ENCODE data around the gene PPP1R12A. TPM values are rescaled to one million over a fixed set of nuclear protein-coding genes. Genes with fewer than 3 reads are reported as not detected.

Gene PPP1R12A
- polyA plus RNA-seq, 1 experiment: 52.4 TPM

GRCh38 chr12:79841878-79842265 is 93.0 kb downstream of the PPP1R12A start:
- DNase-seq (ENCODE audit: low read depth): no peak
- CTCF ChIA-PET: no interaction called here
- Histone ChIP-seq H3K27me3 (ENCODE audit: control insufficient read depth, insufficient read depth, low read length) (no peaks in the 10 kb centered on the region), H3K36me3 (ENCODE audit: control insufficient read depth, insufficient read depth, low read length) (peaks cover 6% of the 10 kb centered on the region), H3K4me3 (ENCODE audit: low read depth, low read length) (no peak overlapping the region)
- no peak for TF ChIP-seq CTCF (IDR thresholded peaks at IDR 0.05; ENCODE audit: insufficient read depth, low read depth, low read length)
- POLR2A ChIA-PET: no interaction called here

GRCh38 chr12:79841248-79841877 is 93.5 kb downstream of the PPP1R12A start:
- TF ChIP-seq CTCF (IDR thresholded peaks at IDR 0.05; ENCODE audit: insufficient read depth, low read depth, low read length): no peak
- ChIA-PET POLR2A (interaction anchor here (0.6 kb wide), 1 partner anchor 47 kb away, joined by 4 read pairs; no protein-coding TSS in a partner anchor), CTCF (no interaction called here)
- H3K4me3 ChIP-seq (ENCODE audit: low read depth, low read length): no peak overlapping the region
- peaks cover 6% of the 10 kb centered on the region for H3K36me3 ChIP-seq (ENCODE audit: control insufficient read depth, insufficient read depth, low read length)
- DNase-seq (ENCODE audit: low read depth): no peak
- no peaks in the 10 kb centered on the region for H3K27me3 ChIP-seq (ENCODE audit: control insufficient read depth, insufficient read depth, low read length)

- no peak for TF ChIP-seq CTCF (IDR thresholded peaks at IDR 0.05; ENCODE audit: insufficient read depth, low read depth, low read length)
- H3K36me3 ChIP-seq (ENCODE audit: control insufficient read depth, insufficient read depth, low read length): peaks cover 6% of the 10 kb centered on the region
- CTCF ChIA-PET: no interaction called here
- POLR2A ChIA-PET: no interaction called here
- H3K27me3 ChIP-seq (ENCODE audit: control insufficient read depth, insufficient read depth, low read length): no peaks in the 10 kb centered on the region
- no peak overlapping the region for H3K4me3 ChIP-seq (ENCODE audit: low read depth, low read length)
- no peak for DNase-seq (ENCODE audit: low read depth)
Observed at GRCh38 chr12:79838359-79838758, 96.5 kb downstream of the PPP1R12A start.

GRCh38 chr12:79837575-79837974 is 97.3 kb downstream of the PPP1R12A start:
- POLR2A ChIA-PET: no interaction called here
- H3K36me3 ChIP-seq (ENCODE audit: control insufficient read depth, insufficient read depth, low read length): peaks cover 6% of the 10 kb centered on the region
- H3K4me3 ChIP-seq (ENCODE audit: low read depth, low read length): no peak overlapping the region
- DNase-seq (ENCODE audit: low read depth): no peak
- CTCF ChIA-PET: no interaction called here
- TF ChIP-seq CTCF (IDR thresholded peaks at IDR 0.05; ENCODE audit: insufficient read depth, low read depth, low read length): no peak
- H3K27me3 ChIP-seq (ENCODE audit: control insufficient read depth, insufficient read depth, low read length): no peaks in the 10 kb centered on the region

GRCh38 chr12:79835377-79835843 is 99.5 kb downstream of the PPP1R12A start:
- TF ChIP-seq CTCF (IDR thresholded peaks at IDR 0.05; ENCODE audit: insufficient read depth, low read depth, low read length): no peak
- peaks cover 8% of the 10 kb centered on the region for H3K36me3 ChIP-seq (ENCODE audit: control insufficient read depth, insufficient read depth, low read length)
- no peak for DNase-seq (ENCODE audit: low read depth)
- ChIA-PET CTCF (interaction anchor here (1.0 kb wide), 1 partner anchor 8 kb away, joined by 3 read pairs; no protein-coding TSS in a partner anchor), POLR2A (interaction anchor here (0.7 kb wide), 1 partner anchor 24 kb away, joined by 3 read pairs; no protein-coding TSS in a partner anchor)
- H3K4me3 ChIP-seq (ENCODE audit: low read depth, low read length): no peak overlapping the region
- H3K27me3 ChIP-seq (ENCODE audit: control insufficient read depth, insufficient read depth, low read length): no peaks in the 10 kb centered on the region
